HEK293 (cell line): ENCODE results near the gene CAPZB.

Experiments
- TF ChIP-seq, protein P1 (sequence below): fragments of 450-650 bp; formaldehyde crosslinking; IDR thresholded peaks from 2 replicates; pipeline ENCODE4 v1.5.1; 2017; ENCODE audit warnings: missing biosample characterization, missing genetic modification characterization
- TF ChIP-seq, protein P2 (sequence below): fragments of 450-650 bp; formaldehyde crosslinking; IDR thresholded peaks from 2 replicates; pipeline ENCODE4 v1.5.1; 2016; ENCODE audit warnings: missing biosample characterization, missing genetic modification characterization

DNA sequence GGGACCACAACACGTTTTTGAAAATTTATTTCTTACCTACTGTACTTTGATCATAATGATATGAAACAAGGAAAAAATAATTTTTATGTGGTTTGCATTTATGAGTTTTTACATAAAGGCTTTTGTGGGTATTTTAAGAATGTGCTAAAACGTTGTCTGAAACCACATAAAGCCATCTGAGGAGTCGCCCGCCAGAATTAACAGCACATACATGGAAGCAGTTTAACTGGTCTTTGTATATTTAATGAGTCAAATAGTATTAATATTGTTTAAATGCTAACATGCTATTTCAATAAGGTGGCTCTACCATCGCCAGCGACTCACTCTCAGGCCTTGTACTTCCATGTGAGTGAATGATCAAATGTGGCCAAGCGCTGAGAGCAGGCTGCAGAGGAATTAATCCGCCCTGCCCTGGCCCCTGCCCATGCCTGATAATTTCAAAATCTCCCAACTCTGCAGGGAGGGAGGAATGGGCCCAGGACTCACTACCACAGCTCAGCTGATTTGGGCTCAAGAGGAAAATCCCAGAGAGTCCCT, 123.7 kb downstream of the CAPZB start:
- TF ChIP-seq, protein P1, sequence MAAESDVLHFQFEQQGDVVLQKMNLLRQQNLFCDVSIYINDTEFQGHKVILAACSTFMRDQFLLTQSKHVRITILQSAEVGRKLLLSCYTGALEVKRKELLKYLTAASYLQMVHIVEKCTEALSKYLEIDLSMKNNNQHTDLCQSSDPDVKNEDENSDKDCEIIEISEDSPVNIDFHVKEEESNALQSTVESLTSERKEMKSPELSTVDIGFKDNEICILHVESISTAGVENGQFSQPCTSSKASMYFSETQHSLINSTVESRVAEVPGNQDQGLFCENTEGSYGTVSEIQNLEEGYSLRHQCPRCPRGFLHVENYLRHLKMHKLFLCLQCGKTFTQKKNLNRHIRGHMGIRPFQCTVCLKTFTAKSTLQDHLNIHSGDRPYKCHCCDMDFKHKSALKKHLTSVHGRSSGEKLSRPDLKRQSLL (tag by site-specific recombination) = no peak
- TF ChIP-seq, protein P2, sequence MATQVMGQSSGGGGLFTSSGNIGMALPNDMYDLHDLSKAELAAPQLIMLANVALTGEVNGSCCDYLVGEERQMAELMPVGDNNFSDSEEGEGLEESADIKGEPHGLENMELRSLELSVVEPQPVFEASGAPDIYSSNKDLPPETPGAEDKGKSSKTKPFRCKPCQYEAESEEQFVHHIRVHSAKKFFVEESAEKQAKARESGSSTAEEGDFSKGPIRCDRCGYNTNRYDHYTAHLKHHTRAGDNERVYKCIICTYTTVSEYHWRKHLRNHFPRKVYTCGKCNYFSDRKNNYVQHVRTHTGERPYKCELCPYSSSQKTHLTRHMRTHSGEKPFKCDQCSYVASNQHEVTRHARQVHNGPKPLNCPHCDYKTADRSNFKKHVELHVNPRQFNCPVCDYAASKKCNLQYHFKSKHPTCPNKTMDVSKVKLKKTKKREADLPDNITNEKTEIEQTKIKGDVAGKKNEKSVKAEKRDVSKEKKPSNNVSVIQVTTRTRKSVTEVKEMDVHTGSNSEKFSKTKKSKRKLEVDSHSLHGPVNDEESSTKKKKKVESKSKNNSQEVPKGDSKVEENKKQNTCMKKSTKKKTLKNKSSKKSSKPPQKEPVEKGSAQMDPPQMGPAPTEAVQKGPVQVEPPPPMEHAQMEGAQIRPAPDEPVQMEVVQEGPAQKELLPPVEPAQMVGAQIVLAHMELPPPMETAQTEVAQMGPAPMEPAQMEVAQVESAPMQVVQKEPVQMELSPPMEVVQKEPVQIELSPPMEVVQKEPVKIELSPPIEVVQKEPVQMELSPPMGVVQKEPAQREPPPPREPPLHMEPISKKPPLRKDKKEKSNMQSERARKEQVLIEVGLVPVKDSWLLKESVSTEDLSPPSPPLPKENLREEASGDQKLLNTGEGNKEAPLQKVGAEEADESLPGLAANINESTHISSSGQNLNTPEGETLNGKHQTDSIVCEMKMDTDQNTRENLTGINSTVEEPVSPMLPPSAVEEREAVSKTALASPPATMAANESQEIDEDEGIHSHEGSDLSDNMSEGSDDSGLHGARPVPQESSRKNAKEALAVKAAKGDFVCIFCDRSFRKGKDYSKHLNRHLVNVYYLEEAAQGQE (tag by site-specific recombination) = no peak
